H1 (cell line): Measurements from ENCODE around the gene SLC25A17. TPM values are rescaled to one million over a fixed set of nuclear protein-coding genes. Genes with fewer than 3 reads are reported as not detected.

ENCODE experiments used
- CTCF ChIA-PET: fragments of 300-600 bp; sonication (Branson Sonifier 250); formaldehyde crosslinking; loops from one replicate; lab custom pipeline; 2021; ENCODE audit not compliant: partially characterized antibody; lab: Charles Lee
- POLR2A ChIA-PET: fragments of 300-600 bp; sonication (Branson Sonifier 250); formaldehyde crosslinking; loops from one replicate; lab custom pipeline; 2021; ENCODE audit warnings: inconsistent platforms; ENCODE audit not compliant: partially characterized antibody; lab: Charles Lee
- DNase-seq, 2 experiments: peaks; one replicate each; pipeline versions ENCODE4 v3.0.0 to v3.0.0-alpha.2; 2010 to 2022; ENCODE audit warnings: low spot score in 2 of 2, low read depth in 1 of 2, mixed read lengths in 1 of 2
- FAIRE-seq: peaks from 2 replicates; lab custom pipeline; 2011; peaks lifted over from hg19 to GRCh38; lab: Jason Lieb, UNC
- H2AFZ ChIP-seq: 2 replicates; pipeline ENCODE4 v1.8.1; 2012; ENCODE audit warnings: low read length, inconsistent platforms
- H2AK5ac ChIP-seq: 2 replicates; pipeline ENCODE4 v1.6.1; 2013; ENCODE audit warnings: low read depth, low read length
- H2BK120ac ChIP-seq: replicated peaks from 2 replicates; pipeline ENCODE3; 2013; ENCODE audit warnings: low read depth, low read length, inconsistent platforms
- H2BK12ac ChIP-seq: 2 replicates; pipeline ENCODE4 v1.6.1; 2013; ENCODE audit warnings: low read depth, low read length
- H2BK15ac ChIP-seq: 2 replicates; pipeline ENCODE4 v1.6.1; 2013; ENCODE audit warnings: low read length
- H2BK20ac ChIP-seq: 2 replicates; pipeline ENCODE4 v1.6.1; 2013; ENCODE audit warnings: low read length
- H2BK5ac ChIP-seq: 2 replicates; pipeline ENCODE4 v1.6.1; 2013; ENCODE audit warnings: low read depth, low read length
- H3K14ac ChIP-seq: 2 replicates; pipeline ENCODE4 v1.6.1; 2013; ENCODE audit warnings: inconsistent platforms; ENCODE audit not compliant: insufficient read length
- H3K18ac ChIP-seq: 2 replicates; pipeline ENCODE4 v1.6.1; 2013; ENCODE audit warnings: low read length; ENCODE audit errors: extremely low read depth
- H3K23ac ChIP-seq: 2 replicates; pipeline ENCODE4 v1.6.1; 2013; ENCODE audit warnings: inconsistent platforms; ENCODE audit not compliant: insufficient read length
- H3K23me2 ChIP-seq: 2 replicates; pipeline ENCODE4 v1.6.1; 2013; ENCODE audit warnings: low read depth, low read length
- H3K27ac ChIP-seq: 2 replicates; pipeline ENCODE4 v1.6.1; 2011; ENCODE audit warnings: low read depth, low read length, inconsistent platforms
- H3K27me3 ChIP-seq, 4 experiments: replicated peaks in 1 of 4; 1 replicate in 1 of 4; 2 replicates in 3 of 4; pipeline versions ENCODE4 v1.6.1 to v1.8.1; 2011 to 2013; ENCODE audit warnings: low read length in 3 of 4, mild to moderate bottlenecking in 3 of 4, inconsistent platforms in 2 of 4, mixed read lengths in 2 of 4, moderate library complexity in 1 of 4; ENCODE audit not compliant: control insufficient read depth in 3 of 4, insufficient read depth in 3 of 4; ENCODE audit errors: extremely low read depth in 1 of 4
- H3K36me3 ChIP-seq, 4 experiments: 2 replicates each; pipeline versions ENCODE4 v1.6.1 to v1.8.1; 2011 to 2013; ENCODE audit warnings: mild to moderate bottlenecking in 4 of 4, low read length in 3 of 4, moderate library complexity in 2 of 4, control low read depth in 1 of 4, inconsistent platforms in 1 of 4; ENCODE audit not compliant: insufficient read depth in 4 of 4, control insufficient read depth in 2 of 4
- H3K4ac ChIP-seq: replicated peaks from 2 replicates; pipeline ENCODE3; 2013; ENCODE audit warnings: low read length, low read depth, mixed read lengths, inconsistent platforms; ENCODE audit not compliant: insufficient read length
- H3K4me1 ChIP-seq, 4 experiments: replicated peaks in 1 of 4; 1 replicate in 1 of 4; 2 replicates in 3 of 4; pipeline versions ENCODE4 v1.6.1 to v1.8.1; 2011 to 2013; ENCODE audit warnings: low read length in 3 of 4, inconsistent platforms in 2 of 4, mixed read lengths in 1 of 4; ENCODE audit not compliant: insufficient read depth in 4 of 4, control insufficient read depth in 3 of 4
- H3K4me2 ChIP-seq, 2 experiments: 2 replicates each; pipeline versions ENCODE4 v1.6.1 to v1.8.1; 2011 to 2013; ENCODE audit warnings: low read depth in 2 of 2, low read length in 2 of 2, control low read depth in 1 of 2, inconsistent platforms in 1 of 2, mild to moderate bottlenecking in 1 of 2; ENCODE audit not compliant: insufficient read depth in 1 of 2
- H3K4me3 ChIP-seq, 4 experiments: fragments of 200-600, 300-600 bp in 1 of 4; sonication (generic), shearing (Covaris generic), sonication (Bioruptor Twin) in 1 of 4; 2 replicates each; pipeline versions ENCODE4 v1.5.1 to v1.8.1; 2011 to 2016; ENCODE audit warnings: low read length in 4 of 4, low read depth in 3 of 4, control low read depth in 2 of 4, inconsistent platforms in 2 of 4, mild to moderate bottlenecking in 2 of 4, mixed read lengths in 1 of 4, moderate library complexity in 1 of 4; ENCODE audit not compliant: insufficient read depth in 2 of 4; ENCODE audit errors: extremely low read depth in 1 of 4
- H3K56ac ChIP-seq: replicated peaks from 2 replicates; pipeline ENCODE3; 2013; ENCODE audit warnings: low read depth, mild to moderate bottlenecking, mixed read lengths, low read length, inconsistent platforms; ENCODE audit not compliant: insufficient read length
- H3K79me1 ChIP-seq: 2 replicates; pipeline ENCODE4 v1.6.1; 2013; ENCODE audit warnings: low read depth, low read length, control low read depth
- H3K79me2 ChIP-seq, 2 experiments: 2 replicates each; pipeline versions ENCODE4 v1.6.1 to v1.8.1; 2012 to 2013; ENCODE audit warnings: low read length in 2 of 2, mild to moderate bottlenecking in 2 of 2, inconsistent platforms in 1 of 2; ENCODE audit not compliant: insufficient read depth in 2 of 2, control insufficient read depth in 1 of 2
- H3K9ac ChIP-seq, 4 experiments: replicated peaks in 1 of 4; 1 replicate in 1 of 4; 2 replicates in 3 of 4; pipeline versions ENCODE4 v1.6.1 to v1.8.1; 2011 to 2013; ENCODE audit warnings: low read depth in 3 of 4, low read length in 3 of 4, control low read depth in 2 of 4, mild to moderate bottlenecking in 2 of 4, moderate library complexity in 2 of 4, inconsistent platforms in 1 of 4; ENCODE audit errors: extremely low read depth in 1 of 4
- H3K9me3 ChIP-seq, 2 experiments: 2 replicates each; pipeline versions ENCODE4 v1.6.1 to v1.8.1; 2012 to 2013; ENCODE audit warnings: mild to moderate bottlenecking in 2 of 2, moderate library complexity in 2 of 2, control low read depth in 1 of 2, inconsistent platforms in 1 of 2, low read depth in 1 of 2, low read length in 1 of 2, mixed read lengths in 1 of 2; ENCODE audit not compliant: insufficient read depth in 2 of 2
- H4K20me1 ChIP-seq, 2 experiments: replicated peaks in 1 of 2; 2 replicates each; pipeline versions ENCODE3 to v1.8.1; 2011 to 2013; ENCODE audit warnings: inconsistent platforms in 2 of 2, low read length in 2 of 2, mild to moderate bottlenecking in 1 of 2; ENCODE audit not compliant: insufficient read depth in 2 of 2, control insufficient read depth in 1 of 2
- H4K5ac ChIP-seq: 2 replicates; pipeline ENCODE4 v1.6.1; 2013; ENCODE audit warnings: low read length, low read depth, mixed read lengths, inconsistent platforms; ENCODE audit not compliant: insufficient read length
- H4K8ac ChIP-seq: 2 replicates; pipeline ENCODE4 v1.8.0; 2013; ENCODE audit warnings: mild to moderate bottlenecking, moderate library complexity, low read length, inconsistent platforms; ENCODE audit not compliant: insufficient read depth; ENCODE audit errors: extremely low read depth
- H4K91ac ChIP-seq: replicated peaks from 2 replicates; pipeline ENCODE3; 2013; ENCODE audit warnings: low read length, mixed read lengths, inconsistent platforms; ENCODE audit not compliant: insufficient read length
- CEBPB ChIP-seq: IDR thresholded peaks from 2 replicates; pipeline ENCODE4 v1.6.1; 2012; ENCODE audit warnings: low read depth, low read length
- SAP30 ChIP-seq: fragments of 300-600 bp; sonication (generic); IDR thresholded peaks from 2 replicates; pipeline ENCODE4 v1.7.1; 2012; ENCODE audit warnings: low read length, moderate library complexity, mild to moderate bottlenecking, inconsistent platforms; ENCODE audit not compliant: insufficient read depth, insufficient replicate concordance
- SRF ChIP-seq: IDR thresholded peaks from 2 replicates; pipeline ENCODE4 v1.6.1; 2011; ENCODE audit warnings: mild to moderate bottlenecking, low read depth, low read length, moderate library complexity
- TAF7 ChIP-seq: optimal IDR thresholded peaks from 2 replicates; pipeline ENCODE3; 2011; ENCODE audit warnings: low read depth, mild to moderate bottlenecking, inconsistent platforms, low read length, moderate library complexity, borderline replicate concordance
- WGBS, 2 experiments: shearing (Covaris generic) in 1 of 2; methylation state at CpG; one replicate each; pipeline versions ENCODE4 v1.1.6 to v1.1.7; 2013 to 2015; ENCODE audit warnings: low lambda C conversion rate in 2 of 2, mixed read lengths in 2 of 2, inconsistent platforms in 1 of 2, low coverage in 1 of 2, missing lambda C conversion rate in 1 of 2; ENCODE audit not compliant: insufficient replicate concordance in 2 of 2, insufficient coverage in 1 of 2, insufficient read length in 1 of 2; ENCODE audit errors: extremely low coverage in 1 of 2, missing lambda C conversion rate in 1 of 2; 5-methylcytosine and 5-hydroxymethylcytosine counted together
- polyA plus RNA-seq, 7 experiments: library from polyadenylated mRNA; depleted of rRNA in 3 of 7; stranded (reverse) in 5 of 7; unstranded in 2 of 7; fragments of >200 nt in 5 of 7; fragments of 200-250 nt in 2 of 7; gene quantifications; 1 replicate in 5 of 7; 2 replicates in 1 of 7; 4 replicates in 1 of 7; pipeline versions ENCODE4 v1.2.1 to v1.2.3, GENCODE V29; 2011 to 2013; ENCODE audit warnings: missing spikeins in 2 of 7, mixed read lengths in 2 of 7
- total RNA-seq: library from RNA; stranded (reverse); fragmentation: NEBNext Ultra II Directional; extraction: Animal tissue kit (Norgen Biotek cat#: 25700); gene quantifications from 2 replicates; pipeline ENCODE4 v1.2.1, GENCODE V29; 2021

The SLC25A17 gene
- total and polyA plus RNA-seq, 2 of the 8 experiments (the other 6 are each of a cell fraction or from before 2014, with no cell fraction given): 17.9 to 40.4 TPM

GRCh38 chr22:40792451-40792850 lies 26.7 kb downstream of the SLC25A17 start:
- Histone ChIP-seq H2BK20ac (no peak overlapping the region), H3K79me1 (no peaks in the 10 kb centered on the region), H3K27ac (no peak overlapping the region), H2AFZ (no peak overlapping the region), H3K79me2 (no peaks in the 10 kb centered on the region), H3K9me3 (no peaks in the 10 kb centered on the region), H3K56ac (no peak overlapping the region), H3K23me2 (no peaks in the 10 kb centered on the region), H3K18ac (no peak overlapping the region), H2BK12ac (no peak overlapping the region), H2BK5ac (no peak overlapping the region), H4K91ac (no peak overlapping the region), H2BK15ac (no peak overlapping the region), H3K27me3 (peaks cover 0 to 1% (median 0%) of the 10 kb centered on the region in 4 experiments; a peak in 1 of 7 replicates), H4K5ac (no peak overlapping the region), H3K4me2 (no peak overlapping the region), H3K9ac (no peak overlapping the region), H3K4ac (no peak overlapping the region), H2AK5ac (no peak overlapping the region), H4K8ac (no peak overlapping the region), H3K23ac (no peak overlapping the region), H3K4me1 (no peaks in the 10 kb centered on the region; a peak in 1 of 7 replicates), H3K4me3 (no peak overlapping the region), H3K14ac (no peak overlapping the region), H4K20me1 (no peaks in the 10 kb centered on the region), H2BK120ac (no peak overlapping the region), H3K36me3 (peaks cover 0 to 19% (median 6%) of the 10 kb centered on the region in 4 experiments; a peak in 4 of 8 replicates)
- ChIA-PET POLR2A (no interaction called here), CTCF (no interaction called here)
- DNase-seq (no peak), FAIRE-seq (no peak)
- WGBS, 2 experiments: 83% methylated on average over 2 of the region's 2 CpGs; no CpG with 5 or more reads in 1 of the 2 experiments
- TF ChIP-seq SAP30 (no peak), SRF (no peak), TAF7 (no peak), CEBPB (no peak)
